Suprapubic skin (tissue), 4 donors: ENCODE measurements around the gene TEX29. TPM values are rescaled to one million over a fixed set of nuclear protein-coding genes. Genes with fewer than 3 reads are reported as not detected.

ENCODE experiments used
- DNase-seq, 2 donors: peaks; one replicate each; pipeline ENCODE4 v3.0.0-alpha.2; 2019; ENCODE audit warnings: low spot score in 2 of 2
- H3K27ac ChIP-seq: fragments of 200-600 bp; sonication (generic); one replicate; pipeline ENCODE4 v1.5.1; 2019
- H3K27me3 ChIP-seq: fragments of 200-600 bp; sonication (generic); one replicate; pipeline ENCODE4 v1.5.1; 2019
- H3K36me3 ChIP-seq: fragments of 200-600 bp; sonication (generic); one replicate; pipeline ENCODE4 v1.5.1; 2019
- H3K4me1 ChIP-seq: fragments of 200-600 bp; sonication (generic); one replicate; pipeline ENCODE4 v1.5.1; 2019
- H3K4me3 ChIP-seq: fragments of 200-600 bp; sonication (generic); one replicate; pipeline ENCODE4 v1.5.1; 2019; ENCODE audit warnings: mild to moderate bottlenecking
- H3K9me3 ChIP-seq: fragments of 200-600 bp; sonication (generic); one replicate; pipeline ENCODE4 v1.5.1; 2019
- CTCF ChIP-seq, 2 donors: fragments of 200-600 bp in 1 of 2; fragments of 450-650 bp in 1 of 2; sonication (generic) in 1 of 2; IDR thresholded peaks; one replicate each; pipeline ENCODE4 v1.5.1; 2016 to 2019; ENCODE audit warnings: antibody characterized with exemption in 2 of 2, mild to moderate bottlenecking in 1 of 2, moderate library complexity in 1 of 2
- EP300 ChIP-seq: sonication (generic); formaldehyde crosslinking; IDR thresholded peaks from one replicate; pipeline ENCODE4 v1.6.1; 2017; ENCODE audit warnings: antibody characterized with exemption
- POLR2A ChIP-seq, 2 donors: fragments of 450-650 bp; IDR thresholded peaks; one replicate each; pipeline ENCODE4 v1.6.1; 2017; ENCODE audit warnings: antibody characterized with exemption in 2 of 2, mild to moderate bottlenecking in 2 of 2, moderate library complexity in 2 of 2
- POLR2AphosphoS5 ChIP-seq, 3 donors: sonication (generic); formaldehyde crosslinking; IDR thresholded peaks; one replicate each; pipeline ENCODE4 v1.6.1; 2017; ENCODE audit warnings: antibody characterized with exemption in 3 of 3
- WGBS: methylation state at CpG from one replicate; pipeline ENCODE4 v1.1.5; 2018; 5-methylcytosine and 5-hydroxymethylcytosine counted together
- total RNA-seq, 4 donors: library from RNA; depleted of rRNA; stranded (reverse); fragments of >200 nt; gene quantifications; one replicate each; pipeline ENCODE4 v1.1.0, GENCODE V29; 2016

The TEX29 gene
- total RNA-seq, 4 donors from 2014 or later: not detected

- 93% methylated on average over 14 of the region's 14 CpGs for WGBS
- H3K4me3 ChIP-seq: no peak overlapping the region
- no peaks in the 10 kb centered on the region for H3K4me1 ChIP-seq
- no peak overlapping the region for H3K27ac ChIP-seq
- no peak for DNase-seq
- no peaks in the 10 kb centered on the region for H3K9me3 ChIP-seq
- TF ChIP-seq POLR2A (IDR thresholded peaks at IDR 0.05): no peak
- TF ChIP-seq CTCF (IDR thresholded peaks at IDR 0.05): no peak
- TF ChIP-seq POLR2AphosphoS5 (IDR thresholded peaks at IDR 0.05): no peak
- TF ChIP-seq EP300: no peak
- peaks cover 19% of the 10 kb centered on the region for H3K36me3 ChIP-seq
- H3K27me3 ChIP-seq: no peaks in the 10 kb centered on the region
Measured at GRCh38 chr13:111313911-111314425, 6.5 kb upstream of the TEX29 start.

- Histone ChIP-seq H3K27me3 (no peaks in the 10 kb centered on the region), H3K9me3 (no peaks in the 10 kb centered on the region), H3K4me3 (no peak overlapping the region), H3K27ac (no peak overlapping the region), H3K36me3 (peaks cover 19% of the 10 kb centered on the region), H3K4me1 (no peaks in the 10 kb centered on the region)
- TF ChIP-seq EP300 (no peak), POLR2AphosphoS5 (IDR thresholded peaks at IDR 0.05) (no peak), POLR2A (IDR thresholded peaks at IDR 0.05) (no peak), CTCF (IDR thresholded peaks at IDR 0.05) (no peak)
- 75% methylated on average over 6 of the region's 6 CpGs for WGBS
- no peak for DNase-seq
Measured at GRCh38 chr13:111314852-111315251, 5.6 kb upstream of the TEX29 start.

- H3K27ac ChIP-seq: no peak overlapping the region
- H3K9me3 ChIP-seq: no peaks in the 10 kb centered on the region
- peaks cover 19% of the 10 kb centered on the region for H3K36me3 ChIP-seq
- no peaks in the 10 kb centered on the region for H3K27me3 ChIP-seq
- DNase-seq: no peak
- WGBS: 79% methylated on average over 15 of the region's 15 CpGs
- no peak for TF ChIP-seq POLR2AphosphoS5 (IDR thresholded peaks at IDR 0.05)
- no peak for TF ChIP-seq POLR2A (IDR thresholded peaks at IDR 0.05)
- no peak for TF ChIP-seq EP300
- no peak for TF ChIP-seq CTCF (IDR thresholded peaks at IDR 0.05)
- H3K4me1 ChIP-seq: no peaks in the 10 kb centered on the region
- H3K4me3 ChIP-seq: no peak overlapping the region
Measured at GRCh38 chr13:111315347-111315995, 5.0 kb upstream of the TEX29 start.

- Histone ChIP-seq H3K27me3 (no peaks in the 10 kb centered on the region), H3K4me3 (no peak overlapping the region), H3K36me3 (peaks cover 19% of the 10 kb centered on the region), H3K4me1 (no peaks in the 10 kb centered on the region), H3K9me3 (no peaks in the 10 kb centered on the region), H3K27ac (no peak overlapping the region)
- 61% methylated on average over 12 of the region's 12 CpGs for WGBS
- TF ChIP-seq EP300 (no peak), POLR2A (IDR thresholded peaks at IDR 0.05) (no peak), POLR2AphosphoS5 (IDR thresholded peaks at IDR 0.05) (no peak), CTCF (IDR thresholded peaks at IDR 0.05) (no peak)
- DNase-seq: no peak
Measured at GRCh38 chr13:111316161-111316730, 4.2 kb upstream of the TEX29 start.

- no peak overlapping the region for H3K4me3 ChIP-seq
- H3K27ac ChIP-seq: no peak overlapping the region
- TF ChIP-seq CTCF (IDR thresholded peaks at IDR 0.05) (no peak), POLR2A (IDR thresholded peaks at IDR 0.05) (no peak), EP300 (no peak), POLR2AphosphoS5 (IDR thresholded peaks at IDR 0.05) (no peak)
- H3K27me3 ChIP-seq: no peaks in the 10 kb centered on the region
- no peaks in the 10 kb centered on the region for H3K9me3 ChIP-seq
- 94% methylated on average over 13 of the region's 14 CpGs for WGBS
- DNase-seq: no peak
- H3K36me3 ChIP-seq: peaks cover 13% of the 10 kb centered on the region
- no peaks in the 10 kb centered on the region for H3K4me1 ChIP-seq
Measured at GRCh38 chr13:111317042-111317550, 3.3 kb upstream of the TEX29 start.
